SHP77 treated with DMSO at 0.1 percent for 48 hours (cell line): ENCODE data around the gene SGF29.
"Not testable (repeated sequence)": the region's sequence is repeated elsewhere in the genome, so short reads cannot be mapped to it uniquely, and the experiment has no call there.

ENCODE experiments used
- DNase-seq: peaks from one replicate; lab custom pipeline; 2025; lab: John Stamatoyannopoulos, UW

SGF29 gene

GRCh38 chr16:28553776-28554633, at the start of gene SGF29:
SGF29 (plus strand) TSS chr16:28553920; CDS start chr16:28581070, 27,150 bp downstream.
- DNase-seq: peak; percentile 91

DNA sequence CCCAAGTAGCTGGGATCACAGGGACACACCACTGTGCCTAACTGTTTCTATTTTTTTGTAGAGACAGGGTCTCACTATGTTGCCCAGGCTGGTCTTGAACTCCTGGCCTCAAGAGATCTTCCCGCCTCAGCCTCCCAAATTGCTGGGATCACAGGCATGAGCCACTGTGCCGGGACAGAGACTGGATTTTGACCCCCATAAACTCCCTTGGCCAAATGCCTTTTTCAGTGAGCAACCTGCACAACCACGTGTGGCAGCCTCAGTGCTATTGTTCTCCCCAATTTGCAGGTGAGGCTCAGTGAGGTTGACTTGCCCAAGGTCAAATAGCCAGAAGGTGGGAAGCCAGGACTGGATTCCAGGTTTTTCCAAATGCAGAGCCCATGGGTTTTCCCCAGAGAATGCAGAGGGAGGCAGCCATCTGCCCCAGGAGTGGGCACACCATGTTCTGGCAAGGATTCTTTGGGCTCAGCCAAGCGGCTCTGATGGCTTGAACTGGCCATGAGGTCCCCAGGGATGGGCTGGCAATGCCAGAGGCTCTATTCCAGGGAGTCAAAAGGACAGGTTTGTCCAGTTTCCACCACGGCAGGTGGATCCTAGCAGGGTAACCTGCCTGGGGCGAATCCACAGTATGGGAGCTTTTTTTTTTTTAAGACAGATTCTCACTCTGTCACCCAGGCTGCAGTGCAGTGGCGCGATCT, 48.9 kb upstream of the SGF29 start:
- DNase-seq: no peak

- DNase-seq: no peak
Observed at GRCh38 chr16:28505489-28506137, 48.1 kb upstream of the SGF29 start.

DNA sequence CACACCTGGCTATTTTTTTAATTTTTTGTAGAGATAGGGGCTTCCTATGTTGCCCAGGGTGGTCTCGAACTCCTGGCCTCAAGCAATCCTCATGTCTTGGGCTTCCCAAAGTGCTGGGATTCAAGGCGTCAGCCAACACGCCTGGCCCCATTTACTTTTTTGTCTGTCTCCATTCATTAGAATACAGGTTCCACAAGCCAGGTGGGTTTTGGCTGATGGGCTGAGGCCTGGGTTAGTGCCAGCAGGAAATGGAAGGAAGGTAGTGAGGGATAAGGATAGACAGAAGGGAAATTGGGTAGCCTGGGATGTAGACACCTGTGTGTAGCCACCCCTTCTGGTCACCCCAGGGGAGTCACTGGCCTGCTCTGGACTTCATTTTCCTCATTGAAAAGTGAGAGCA, 42.7 kb upstream of the SGF29 start:
- DNase-seq: no peak

- no peak for DNase-seq
Observed at GRCh38 chr16:28511801-28512789, 41.6 kb upstream of the SGF29 start.

DNA sequence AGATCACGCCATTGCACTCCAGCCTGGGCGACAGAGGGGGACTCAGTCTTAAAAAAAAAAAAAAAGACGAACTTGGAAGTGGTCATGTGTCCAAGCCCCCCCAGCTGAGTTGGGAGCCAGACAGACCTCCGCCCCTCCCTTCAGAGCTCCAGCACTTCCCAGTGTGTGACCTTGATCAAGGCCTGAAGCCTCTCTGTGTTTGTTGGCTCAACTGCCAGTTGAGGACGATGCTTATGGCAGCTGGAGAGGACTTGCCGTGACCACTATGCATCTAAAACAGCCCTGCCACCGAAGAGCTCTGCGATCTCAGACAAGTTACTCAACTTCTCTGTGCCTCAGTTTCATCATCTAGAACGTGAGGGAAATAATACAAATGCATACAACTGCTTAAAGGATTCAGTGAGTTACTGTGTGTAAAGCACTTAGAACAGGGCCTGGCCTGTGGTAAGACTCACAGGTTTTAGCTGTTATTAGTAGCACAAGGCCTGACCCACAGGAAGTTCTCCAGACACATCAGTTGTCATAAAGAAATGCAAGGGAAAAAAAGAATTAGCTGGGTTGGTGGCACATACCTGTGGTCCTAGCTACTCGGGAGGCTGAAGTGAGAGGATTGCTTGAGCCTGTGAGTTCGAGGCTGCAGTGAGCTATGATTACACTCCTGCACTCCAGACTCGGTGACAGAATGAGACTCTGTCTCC, 40.1 kb upstream of the SGF29 start:
- no peak for DNase-seq

DNA sequence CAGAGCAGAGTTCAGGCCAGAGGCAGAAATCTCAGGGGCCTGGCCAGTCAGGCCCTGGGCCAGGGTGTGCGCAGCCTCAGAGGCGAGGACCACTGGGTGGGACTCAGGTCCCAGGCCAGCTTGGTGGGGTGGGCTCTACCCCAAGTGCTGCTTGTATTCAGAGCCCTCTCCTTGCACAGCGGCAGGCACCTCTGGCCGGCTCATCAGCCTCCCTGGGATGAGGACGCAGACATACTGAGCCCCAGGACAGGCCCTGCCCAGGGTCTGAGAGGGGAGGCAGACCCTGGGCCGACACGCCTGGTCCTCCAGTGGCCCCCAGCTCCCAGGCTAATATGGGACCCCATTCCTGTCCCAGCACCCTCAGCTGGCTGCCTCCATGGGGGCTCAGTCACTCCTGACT, 39.5 kb upstream of the SGF29 start:
- no peak for DNase-seq

GRCh38 chr16:28520672-28521071, 33.0 kb upstream of the SGF29 start:
- no peak for DNase-seq

DNA sequence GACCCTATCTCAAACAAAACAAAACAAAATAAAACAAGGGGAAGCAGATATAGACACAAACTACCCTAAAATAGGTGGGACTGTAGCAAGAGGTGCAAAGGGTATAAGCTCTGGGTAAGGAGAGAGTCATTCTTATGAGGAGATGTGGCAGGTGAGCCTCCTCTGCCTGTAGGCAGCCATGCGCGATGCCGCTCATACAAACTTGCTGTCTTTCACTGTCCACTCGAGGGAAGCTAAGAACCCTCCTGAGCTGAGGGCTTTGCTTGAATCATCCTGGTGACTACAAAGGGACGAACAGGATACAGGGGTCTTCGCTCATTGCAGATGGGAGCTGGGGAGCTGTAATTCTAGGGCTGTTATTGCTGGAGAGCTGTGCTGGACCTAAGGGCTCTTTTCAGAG, 32.3 kb upstream of the SGF29 start:
- no peak for DNase-seq

- no peak for DNase-seq
Observed at GRCh38 chr16:28522792-28523191, 30.9 kb upstream of the SGF29 start.

- DNase-seq: no peak
Observed at GRCh38 chr16:28524681-28525171, 29.0 kb upstream of the SGF29 start.

DNA sequence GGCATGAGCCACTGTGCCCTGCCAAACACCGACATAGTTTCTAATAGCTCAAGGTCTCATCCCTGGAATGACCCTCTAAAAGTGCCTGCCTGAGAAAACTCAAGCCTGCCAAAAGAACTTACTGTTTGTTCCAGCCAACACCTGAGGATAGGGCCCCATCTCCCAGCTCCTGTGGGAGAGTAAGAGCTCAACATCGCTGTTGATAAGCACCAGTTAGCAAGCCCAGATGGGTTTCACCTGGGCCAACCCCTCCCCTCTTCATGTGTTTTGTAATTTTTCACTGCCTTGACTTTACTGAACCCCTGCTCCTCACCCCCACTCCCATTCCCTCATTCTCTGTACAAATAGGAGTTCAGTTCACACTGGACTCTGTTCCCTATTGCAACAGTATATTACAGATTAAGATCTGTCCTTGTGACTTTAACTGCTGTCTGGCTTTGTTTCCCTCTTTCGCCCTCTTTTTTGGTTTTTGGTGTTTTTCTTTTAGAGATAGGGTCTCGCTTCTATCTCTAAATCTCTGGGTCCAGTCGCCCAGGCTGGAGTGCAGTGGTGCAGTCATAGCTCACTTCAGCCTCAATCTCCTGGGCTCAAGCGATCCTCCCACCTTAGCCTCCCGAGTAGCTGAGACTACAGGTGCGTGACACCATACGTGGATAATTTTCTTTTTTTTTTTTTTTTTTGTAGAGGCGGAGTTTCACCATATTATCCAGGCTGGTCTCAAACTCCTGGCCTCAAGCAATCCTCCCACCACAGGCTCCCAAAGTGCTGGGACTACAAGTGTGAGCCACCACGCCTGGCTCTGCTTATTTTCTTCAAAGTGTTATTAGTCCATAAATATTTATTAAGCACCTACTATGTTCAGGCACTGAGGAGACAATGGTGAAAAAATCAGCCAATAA, 27.3 kb upstream of the SGF29 start:
- no peak for DNase-seq

- DNase-seq: not testable (repeated sequence)
Observed at GRCh38 chr16:28527100-28527785, 26.5 kb upstream of the SGF29 start.

DNA sequence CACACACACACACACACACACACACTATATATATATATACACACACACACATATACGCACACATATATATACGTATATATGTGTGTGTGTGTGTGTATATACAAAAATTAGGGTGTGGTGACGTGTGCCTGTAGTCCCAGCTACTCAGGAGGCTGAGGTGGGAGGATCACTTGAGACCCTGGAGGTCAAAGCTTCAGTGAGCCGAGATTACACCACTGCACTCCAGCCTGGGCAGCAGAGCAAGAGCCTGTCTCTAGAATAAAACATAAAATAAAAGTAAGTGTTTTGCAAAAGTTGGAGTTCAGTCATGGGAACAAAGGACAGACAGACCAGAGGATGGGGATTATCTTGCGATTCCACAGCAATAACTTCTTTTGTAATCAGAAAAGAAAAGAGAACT, 25.7 kb upstream of the SGF29 start:
- no peak for DNase-seq

- DNase-seq: no peak
Observed at GRCh38 chr16:28528463-28528867, 25.3 kb upstream of the SGF29 start.

DNA sequence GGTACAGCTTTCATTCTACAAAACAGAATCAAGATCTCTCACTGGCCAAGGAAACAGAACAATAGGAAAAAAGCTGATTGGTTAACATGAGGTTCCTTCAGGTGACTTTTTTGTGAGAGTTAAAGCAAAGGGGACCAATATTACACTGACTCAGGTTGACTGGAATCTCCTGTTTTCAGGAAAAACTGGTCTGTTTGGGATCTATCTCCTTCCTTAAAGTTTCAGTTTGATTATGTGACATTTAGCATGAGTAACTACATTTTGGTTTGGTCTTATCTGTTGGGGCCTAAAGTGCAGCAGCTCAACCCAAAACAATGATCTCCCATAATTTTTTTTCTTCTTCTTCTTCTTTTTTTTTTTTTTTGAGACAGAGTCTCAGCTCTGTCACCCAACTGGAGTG, 24.6 kb upstream of the SGF29 start:
- DNase-seq: no peak

GRCh38 chr16:28531777-28532744, 21.7 kb upstream of the SGF29 start:
- no peak for DNase-seq
